Erythroblast (primary cell): ENCODE data around the gene WDR88.
"Not testable (repeated sequence)": the region's sequence is repeated elsewhere in the genome, so short reads cannot be mapped to it uniquely, and the experiment has no call there.

Experiments
- DNase-seq, 2 experiments: peaks; one replicate each; lab custom pipeline; 2025; lab: John Stamatoyannopoulos, UW
- GATA1 ChIP-seq: IDR thresholded peaks from 2 replicates; pipeline ENCODE4 v1.6.1; 2011; ENCODE audit warnings: low read depth, mild to moderate bottlenecking, control low read depth, low read length, moderate library complexity
- POLR2A ChIP-seq: IDR thresholded peaks from 2 replicates; pipeline ENCODE4 v1.6.1; 2011; ENCODE audit warnings: mild to moderate bottlenecking, low read length

Gene WDR88

DNA sequence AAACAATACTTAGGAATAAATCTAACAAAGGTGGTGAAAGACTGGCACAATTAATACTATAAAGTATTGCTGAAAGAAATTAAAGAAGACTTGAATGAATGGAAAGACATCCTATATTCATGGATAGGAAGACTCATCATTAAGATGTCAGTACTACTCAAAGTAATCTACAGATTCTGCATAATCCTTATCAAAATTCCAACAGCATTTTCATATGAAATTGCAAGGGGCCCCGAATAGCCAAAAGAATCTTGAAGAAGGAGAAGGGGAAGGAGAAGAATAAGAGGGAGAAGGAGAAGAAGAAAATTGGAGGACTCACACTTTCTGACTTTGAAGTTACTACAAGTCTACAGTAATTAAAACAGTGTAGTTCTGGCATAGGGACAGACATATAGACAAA, 36.6 kb downstream of the WDR88 start:
- no peak for DNase-seq
- TF ChIP-seq GATA1 = no peak
- TF ChIP-seq POLR2A = no peak

DNA sequence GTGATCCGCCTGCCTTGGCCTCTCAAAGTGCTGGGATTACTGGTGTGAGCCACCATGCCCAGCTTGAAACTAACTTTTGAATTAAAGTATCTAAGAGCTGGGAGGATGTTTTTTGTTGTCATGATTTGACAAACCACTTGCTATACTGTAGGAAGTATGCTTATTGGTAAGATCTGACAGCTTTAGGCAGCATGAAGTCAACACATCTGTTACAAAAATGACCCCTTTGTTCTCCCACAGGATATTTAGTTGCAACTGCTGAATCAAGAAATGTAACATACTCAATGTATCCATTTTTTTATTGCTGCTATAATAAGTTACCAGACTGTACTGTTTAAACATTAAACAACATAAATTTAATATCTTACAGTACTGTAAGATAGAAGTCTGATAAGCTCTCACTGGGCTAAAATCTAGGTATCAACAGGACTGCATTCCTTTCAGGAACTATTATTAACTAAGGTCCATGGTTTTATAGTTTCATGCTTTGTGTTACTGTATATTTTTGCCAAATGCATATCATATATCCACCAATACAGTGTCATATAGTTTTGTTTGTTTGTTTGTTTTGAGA, 39.4 kb downstream of the WDR88 start:
- no peak for TF ChIP-seq POLR2A
- TF ChIP-seq GATA1 = no peak
- DNase-seq = no peak

GRCh38 chr19:33171916-33172359, 40.0 kb downstream of the WDR88 start:
- TF ChIP-seq GATA1 = no peak
- no peak for TF ChIP-seq POLR2A
- no peak for DNase-seq

GRCh38 chr19:33174186-33174585, 42.3 kb downstream of the WDR88 start:
- DNase-seq = no peak
- TF ChIP-seq POLR2A (no peak), GATA1 (no peak)

- TF ChIP-seq POLR2A (no peak), GATA1 (no peak)
Measured at GRCh38 chr19:33175156-33175782, 43.4 kb downstream of the WDR88 start.

GRCh38 chr19:33175886-33176669, 44.2 kb downstream of the WDR88 start:
- TF ChIP-seq POLR2A = no peak
- TF ChIP-seq GATA1 = no peak
- peak; percentile 40 to 66 for DNase-seq

More at GRCh38 chr19:33175156-33175782, 43.4 kb downstream of the WDR88 start:
- DNase-seq = no peak

DNA sequence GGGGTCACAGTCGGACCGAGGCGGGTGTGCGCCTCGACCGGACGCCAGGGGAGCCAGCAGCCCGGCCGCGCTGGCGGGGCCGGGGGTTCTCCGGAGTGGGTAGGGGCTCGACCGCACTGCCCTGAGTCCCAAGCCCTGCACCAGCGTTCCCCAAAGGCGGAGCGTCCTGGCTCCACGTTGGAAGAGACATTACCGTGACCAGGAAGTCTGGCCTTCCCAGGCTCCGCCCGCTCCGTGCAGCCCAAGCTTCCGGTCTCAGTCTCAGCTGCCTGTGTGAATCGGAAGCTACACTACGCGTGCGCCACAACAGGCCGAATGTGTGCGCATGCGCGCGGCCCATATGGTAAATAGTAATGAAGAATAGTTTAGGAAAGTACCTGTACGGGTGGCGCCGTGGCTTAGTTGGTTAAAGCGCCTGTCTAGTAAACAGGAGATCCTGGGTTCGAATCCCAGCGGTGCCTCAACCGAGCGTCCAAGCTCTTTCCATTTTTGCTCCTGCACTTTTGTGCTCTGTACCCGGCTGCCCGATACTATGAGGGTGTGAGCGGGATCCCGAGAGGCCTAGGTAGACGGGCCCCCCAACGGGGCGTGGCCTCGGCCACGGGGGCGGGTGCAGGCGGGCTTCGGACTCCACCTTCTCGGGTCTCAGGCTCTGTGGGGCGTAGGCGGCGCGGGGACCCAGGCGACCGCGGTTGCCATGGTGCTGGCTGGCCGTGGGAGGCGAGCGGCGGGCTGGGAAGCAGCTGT, 44.9 kb downstream of the WDR88 start:
- peak; percentile 97 to 99 for DNase-seq
- TF ChIP-seq GATA1 (no peak), POLR2A (peak; percentile 89)

GRCh38 chr19:33177417-33177979, 45.6 kb downstream of the WDR88 start:
- TF ChIP-seq POLR2A (no peak), GATA1 (no peak)
- peak; percentile 87 to 92 for DNase-seq

DNA sequence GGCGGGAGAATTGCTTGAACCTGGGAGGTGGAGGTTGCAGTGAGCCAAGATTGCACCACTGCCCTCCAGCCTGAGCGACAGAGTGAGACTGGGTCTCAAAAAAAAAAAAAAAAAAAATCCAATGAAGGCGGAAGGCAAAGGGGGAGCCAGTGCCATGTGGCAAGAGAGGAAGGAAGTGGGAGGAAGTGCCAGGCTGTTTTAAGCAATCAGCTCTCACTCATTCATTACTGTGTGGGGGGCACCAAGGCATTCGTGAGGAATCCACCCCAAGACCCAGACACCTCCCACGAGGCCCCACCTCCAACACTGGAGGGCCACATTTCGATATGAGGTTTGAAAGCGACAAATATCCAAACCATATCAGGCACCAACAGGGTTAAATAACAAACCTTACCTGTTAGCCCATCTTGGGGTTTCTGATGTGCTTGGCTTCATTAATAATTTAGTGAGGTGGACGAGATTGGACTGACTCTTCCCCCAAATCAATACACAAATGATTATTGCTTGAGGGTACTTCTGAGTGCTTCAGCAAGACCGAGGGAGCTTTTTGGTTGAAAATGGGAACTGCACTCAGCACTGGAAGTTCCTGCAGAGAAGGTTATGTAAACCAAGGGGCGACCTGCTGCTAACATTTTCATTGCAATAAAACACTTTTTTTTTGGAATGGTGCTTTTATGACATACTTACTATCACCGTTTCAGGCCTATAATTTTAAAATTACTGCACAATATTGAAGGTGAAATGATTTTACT, 54.7 kb downstream of the WDR88 start:
- DNase-seq = no peak
- TF ChIP-seq POLR2A (no peak), GATA1 (no peak)

GRCh38 chr19:33187183-33187540, 55.2 kb downstream of the WDR88 start:
- no peak for TF ChIP-seq GATA1
- TF ChIP-seq POLR2A = no peak
- DNase-seq = no peak

GRCh38 chr19:33189453-33189852, 57.5 kb downstream of the WDR88 start:
- TF ChIP-seq GATA1 (no peak), POLR2A (no peak)
- no peak for DNase-seq

- not testable (repeated sequence) for DNase-seq
Measured at GRCh38 chr19:33191092-33191491, 59.2 kb downstream of the WDR88 start.

DNA sequence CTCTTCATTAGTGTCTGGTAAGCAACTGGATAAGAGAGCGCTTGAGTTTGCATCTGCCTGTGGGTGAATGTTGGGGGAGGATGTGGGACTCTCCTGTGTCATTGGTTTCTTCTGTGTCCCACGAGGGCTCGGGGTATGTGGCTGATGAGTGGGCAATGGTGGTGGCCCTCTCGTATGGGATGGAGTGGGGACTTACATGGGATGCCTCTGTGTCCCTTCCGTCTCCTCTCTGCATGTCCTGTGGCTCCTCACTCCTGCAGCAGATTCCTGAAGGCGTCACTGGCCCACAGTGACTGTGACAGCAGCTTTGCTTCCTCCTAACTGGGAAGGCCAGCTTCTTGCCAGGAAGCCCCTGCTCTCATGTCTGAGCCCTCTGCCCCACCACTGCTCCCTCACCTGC, 59.6 kb downstream of the WDR88 start:
- TF ChIP-seq POLR2A (no peak), GATA1 (no peak)
- DNase-seq = no peak
